Hepatocyte (in vitro differentiated cells): ENCODE measurements around the gene ZFP30. TPM values are rescaled to one million over a fixed set of nuclear protein-coding genes. Genes with fewer than 3 reads are reported as not detected.

Experiments used
- DNase-seq: peaks from one replicate; pipeline ENCODE4 v3.0.0-alpha.2; 2016; ENCODE audit warnings: low spot score
- H2AFZ ChIP-seq: fragments of 200-600 bp; sonication (generic); 2 replicates; pipeline ENCODE4 v1.6.0; 2016; ENCODE audit warnings: antibody characterized with exemption, mild to moderate bottlenecking
- H3K27ac ChIP-seq: fragments of 200-600 bp; sonication (generic); 2 replicates; pipeline ENCODE4 v1.5.1; 2016; ENCODE audit warnings: mild to moderate bottlenecking
- H3K27me3 ChIP-seq: fragments of 200-600 bp; sonication (generic); 2 replicates; pipeline ENCODE4 v1.6.1; 2016
- H3K36me3 ChIP-seq: fragments of 200-600 bp; sonication (generic); replicated peaks from 2 replicates; pipeline ENCODE4 v1.5.1; 2016; ENCODE audit warnings: low read depth; ENCODE audit not compliant: insufficient read depth
- H3K4me1 ChIP-seq: fragments of 200-600 bp; sonication (generic); 2 replicates; pipeline ENCODE4 v1.5.1; 2016; ENCODE audit warnings: mild to moderate bottlenecking, moderate library complexity; ENCODE audit not compliant: insufficient read depth
- H3K4me2 ChIP-seq: fragments of 200-600 bp; sonication (generic); 2 replicates; pipeline ENCODE4 v1.6.0; 2016
- H3K4me3 ChIP-seq: fragments of 200-600 bp; sonication (generic); 2 replicates; pipeline ENCODE4 v1.5.1; 2016; ENCODE audit warnings: mild to moderate bottlenecking
- H3K79me2 ChIP-seq: fragments of 200-600 bp; sonication (generic); 2 replicates; pipeline ENCODE4 v1.6.0; 2017; ENCODE audit warnings: mild to moderate bottlenecking
- H3K9me2 ChIP-seq: fragments of 200-600 bp; sonication (generic); replicated peaks from 2 replicates; pipeline ENCODE4 v1.6.0; 2017; ENCODE audit warnings: mild to moderate bottlenecking; ENCODE audit not compliant: insufficient read depth
- H3K9me3 ChIP-seq: fragments of 200-600 bp; sonication (generic); 2 replicates; pipeline ENCODE4 v1.5.1; 2016; ENCODE audit warnings: low read depth, mild to moderate bottlenecking
- H4K20me1 ChIP-seq: fragments of 200-600 bp; sonication (generic); 2 replicates; pipeline ENCODE4 v1.6.0; 2016; ENCODE audit warnings: mild to moderate bottlenecking; ENCODE audit not compliant: insufficient read depth, poor library complexity, severe bottlenecking
- EZH2 ChIP-seq: fragments of 200-600 bp; sonication (generic); IDR thresholded peaks from 2 replicates; pipeline ENCODE4 v1.6.1; 2016; ENCODE audit warnings: antibody characterized with exemption, mild to moderate bottlenecking, borderline replicate concordance
- EZH2phosphoT487 ChIP-seq: fragments of 200-600 bp; sonication (generic); IDR thresholded peaks from one replicate; pipeline ENCODE4 v1.6.1; 2018; ENCODE audit warnings: antibody characterized with exemption, mild to moderate bottlenecking, low read depth, moderate library complexity; ENCODE audit not compliant: unreplicated experiment, severe bottlenecking
- WGBS: methylation state at CpG from one replicate; pipeline ENCODE4 v1.1.6; 2016; ENCODE audit warnings: low lambda C conversion rate; ENCODE audit errors: missing lambda C conversion rate; 5-methylcytosine and 5-hydroxymethylcytosine counted together
- polyA plus RNA-seq: library from polyadenylated mRNA; unstranded; fragments of >200 nt; fragmentation: Nextera tagmentation; extraction: Ambion mirVana; gene quantifications from 2 replicates; pipeline ENCODE4 v1.2.1, GENCODE V29; 2016
- total RNA-seq: library from RNA; depleted of rRNA; stranded (reverse); fragments of >200 nt; gene quantifications from 2 replicates; pipeline ENCODE4 v1.2.3, GENCODE V29; 2014
- TF ChIP-seq, protein P1 (sequence below): fragments of 200-600 bp; sonication (generic); IDR thresholded peaks from 2 replicates; pipeline ENCODE4 v1.5.1; 2016; ENCODE audit warnings: antibody characterized with exemption, mild to moderate bottlenecking; ENCODE audit not compliant: poor library complexity

ZFP30 gene
- total and polyA plus RNA-seq, 2 experiments from 2014 or later: 3.2 to 19.0 TPM

- WGBS: 1% methylated on average over 20 of the region's 20 CpGs
- Histone ChIP-seq H3K27me3 (no peaks in the 10 kb centered on the region), H3K9me3 (no peaks in the 10 kb centered on the region)
These were observed 60.3 kb downstream of the ZFP30 start for GRCh38 chr19:37594982-37595382.

GRCh38 chr19:37594304-37594981, 60.8 kb downstream of the ZFP30 start, which contains the start of the genes ZNF540 and ZNF571:
TSS of gene ZNF540 (plus strand) at chr19:37594876. CDS start at chr19:37598448, 3,572 bp downstream.
TSS of gene ZNF571 (minus strand) at chr19:37594792. CDS start at chr19:37586676, 8,116 bp downstream.
- Histone ChIP-seq H3K27me3 (no peaks in the 10 kb centered on the region), H4K20me1 (no peaks in the 10 kb centered on the region), H3K9me3 (peaks cover under 1% of the 10 kb centered on the region), H3K4me1 (peaks cover 14% of the 10 kb centered on the region), H3K27ac (peak within 1 kb of the TSS; percentile 94), H3K79me2 (peaks cover 26% of the 10 kb centered on the region), H2AFZ (peak within 1 kb of the TSS; percentile 86), H3K4me2 (peak within 1 kb of the TSS; percentile 88), H3K4me3 (peak within 1 kb of the TSS; percentile 68), H3K9me2 (no peaks in the 10 kb centered on the region), H3K36me3 (no peaks in the 10 kb centered on the region)
- TF ChIP-seq EZH2phosphoT487 (no peak), EZH2 (no peak)
- TF ChIP-seq, protein P1, sequence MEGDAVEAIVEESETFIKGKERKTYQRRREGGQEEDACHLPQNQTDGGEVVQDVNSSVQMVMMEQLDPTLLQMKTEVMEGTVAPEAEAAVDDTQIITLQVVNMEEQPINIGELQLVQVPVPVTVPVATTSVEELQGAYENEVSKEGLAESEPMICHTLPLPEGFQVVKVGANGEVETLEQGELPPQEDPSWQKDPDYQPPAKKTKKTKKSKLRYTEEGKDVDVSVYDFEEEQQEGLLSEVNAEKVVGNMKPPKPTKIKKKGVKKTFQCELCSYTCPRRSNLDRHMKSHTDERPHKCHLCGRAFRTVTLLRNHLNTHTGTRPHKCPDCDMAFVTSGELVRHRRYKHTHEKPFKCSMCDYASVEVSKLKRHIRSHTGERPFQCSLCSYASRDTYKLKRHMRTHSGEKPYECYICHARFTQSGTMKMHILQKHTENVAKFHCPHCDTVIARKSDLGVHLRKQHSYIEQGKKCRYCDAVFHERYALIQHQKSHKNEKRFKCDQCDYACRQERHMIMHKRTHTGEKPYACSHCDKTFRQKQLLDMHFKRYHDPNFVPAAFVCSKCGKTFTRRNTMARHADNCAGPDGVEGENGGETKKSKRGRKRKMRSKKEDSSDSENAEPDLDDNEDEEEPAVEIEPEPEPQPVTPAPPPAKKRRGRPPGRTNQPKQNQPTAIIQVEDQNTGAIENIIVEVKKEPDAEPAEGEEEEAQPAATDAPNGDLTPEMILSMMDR: no peak
- WGBS: 1% methylated on average over 53 of the region's 53 CpGs
- DNase-seq: peak; percentile 97

More at GRCh38 chr19:37594982-37595382, 60.3 kb downstream of the ZFP30 start:
- TF ChIP-seq, protein P1: no peak
- TF ChIP-seq EZH2 (no peak), EZH2phosphoT487 (no peak)
- H3K4me3 ChIP-seq: peak overlapping the region; percentile 46
- peaks cover 26% of the 10 kb centered on the region for H3K79me2 ChIP-seq
- H3K4me2 ChIP-seq: peak overlapping the region; percentile 83
- H3K27ac ChIP-seq: peak overlapping the region; percentile 94
- no peaks in the 10 kb centered on the region for H3K36me3 ChIP-seq
- DNase-seq: peak; percentile 68
- no peaks in the 10 kb centered on the region for H3K9me2 ChIP-seq
- no peaks in the 10 kb centered on the region for H4K20me1 ChIP-seq
- peaks cover 14% of the 10 kb centered on the region for H3K4me1 ChIP-seq
- H2AFZ ChIP-seq: peak overlapping the region; percentile 77

DNA sequence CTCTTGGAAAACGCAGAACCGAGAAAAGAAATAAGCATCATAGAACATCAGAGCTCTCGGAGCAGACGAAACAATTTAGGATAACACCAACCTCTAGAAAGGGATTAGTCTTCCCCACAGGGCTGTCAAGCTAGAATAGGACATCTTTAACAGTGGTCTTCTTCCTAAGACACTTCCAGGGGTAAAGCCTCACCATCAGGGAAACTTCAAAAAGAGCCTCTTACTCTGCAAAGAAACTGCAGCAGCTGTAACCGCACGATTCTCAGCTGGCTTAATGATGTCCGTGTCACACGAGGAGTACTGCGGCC, 61.3 kb downstream of the ZFP30 start:
- DNase-seq: no peak
- Histone ChIP-seq H3K4me1 (peaks cover 14% of the 10 kb centered on the region), H3K9me3 (peaks cover 5% of the 10 kb centered on the region), H3K27ac (peak overlapping the region; percentile 94), H2AFZ (peak overlapping the region; percentile 86), H4K20me1 (no peaks in the 10 kb centered on the region), H3K36me3 (no peaks in the 10 kb centered on the region), H3K27me3 (no peaks in the 10 kb centered on the region), H3K4me2 (peak overlapping the region; percentile 88), H3K9me2 (no peaks in the 10 kb centered on the region), H3K79me2 (peaks cover 26% of the 10 kb centered on the region), H3K4me3 (peak overlapping the region; percentile 68)
- 9% methylated on average over 9 of the region's 9 CpGs for WGBS
- TF ChIP-seq EZH2 (no peak), EZH2phosphoT487 (no peak)
- TF ChIP-seq, protein P1: no peak
